GM12878 (cell line): ENCODE measurements around the gene HUS1B. TPM values are rescaled to one million over a fixed set of nuclear protein-coding genes. Genes with fewer than 3 reads are reported as not detected.
A peak's percentile ranks its signal among the peaks of the same experiment; 100 is the strongest.

Experiments
- POU2F2 ChIP-seq: IDR thresholded peaks from 3 replicates; pipeline ENCODE4 v1.6.1; 2011; ENCODE audit warnings: low read depth, mild to moderate bottlenecking, low read length, borderline replicate concordance
- ZNF622 ChIP-seq: fragments of 450-650 bp; IDR thresholded peaks from 2 replicates; pipeline ENCODE4 v1.6.1; 2017; ENCODE audit warnings: mild to moderate bottlenecking, inconsistent platforms
- polyA plus RNA-seq, 11 experiments: library from polyadenylated mRNA; depleted of rRNA in 4 of 11; unstranded in 6 of 11; stranded (reverse) in 5 of 11; fragments of >200 nt; fragmentation: Nextera tagmentation in 4 of 11; fragmentation: Illumina TruSeq in 1 of 11; extraction: Ambion mirVana in 4 of 11; extraction: Trizol in 1 of 11; gene quantifications; 1 replicate in 1 of 11; 2 replicates in 10 of 11; pipeline versions ENCODE4 v1.2.1 to v1.2.3, GENCODE V29; 2011 to 2016; ENCODE audit warnings: inconsistent platforms in 2 of 11, missing spikeins in 2 of 11, low read depth in 1 of 11
- total RNA-seq, 4 experiments: library from RNA; depleted of rRNA in 3 of 4; stranded (reverse); fragments of >200 nt in 3 of 4; fragmentation: Illumina TruSeq in 1 of 4; extraction: Trizol in 1 of 4; gene quantifications; 2 replicates each; pipeline versions ENCODE4 v1.2.1 to v1.2.3, GENCODE V29; 2013 to 2021
- TF ChIP-seq, protein P1 (sequence below): IDR thresholded peaks from 2 replicates; pipeline ENCODE4 v1.6.1; 2012; ENCODE audit warnings: low read depth, low read length, improper control_type of control experiment
- TF ChIP-seq, protein P2 (sequence below): IDR thresholded peaks from 2 replicates; pipeline ENCODE4 v1.6.1; 2011; ENCODE audit warnings: borderline replicate concordance, low read depth, mild to moderate bottlenecking, moderate library complexity, mixed read lengths, low read length; ENCODE audit not compliant: insufficient read depth; ENCODE audit errors: extremely low read length
- TF ChIP-seq, protein P3 (sequence below): fragments of 450-650 bp; IDR thresholded peaks from 2 replicates; pipeline ENCODE4 v1.6.1; 2018; ENCODE audit warnings: mild to moderate bottlenecking, low read depth, moderate library complexity; ENCODE audit not compliant: partially characterized antibody
- TF ChIP-seq, protein P4 (sequence below): fragments of 450-650 bp; IDR thresholded peaks from 2 replicates; pipeline ENCODE4 v1.6.1; 2017; ENCODE audit warnings: mild to moderate bottlenecking, moderate library complexity
- TF ChIP-seq, protein P5 (sequence below): fragments of 450-650 bp; IDR thresholded peaks from 2 replicates; pipeline ENCODE4 v1.6.1; 2017; ENCODE audit warnings: low read depth, mild to moderate bottlenecking, moderate library complexity

HUS1B gene
- total and polyA plus RNA-seq, 10 of the 15 experiments (the other 5 are each of a cell fraction or from before 2014, with no cell fraction given): 0.11 to 1.3 (median 0.68) TPM; not detected in 3

DNA sequence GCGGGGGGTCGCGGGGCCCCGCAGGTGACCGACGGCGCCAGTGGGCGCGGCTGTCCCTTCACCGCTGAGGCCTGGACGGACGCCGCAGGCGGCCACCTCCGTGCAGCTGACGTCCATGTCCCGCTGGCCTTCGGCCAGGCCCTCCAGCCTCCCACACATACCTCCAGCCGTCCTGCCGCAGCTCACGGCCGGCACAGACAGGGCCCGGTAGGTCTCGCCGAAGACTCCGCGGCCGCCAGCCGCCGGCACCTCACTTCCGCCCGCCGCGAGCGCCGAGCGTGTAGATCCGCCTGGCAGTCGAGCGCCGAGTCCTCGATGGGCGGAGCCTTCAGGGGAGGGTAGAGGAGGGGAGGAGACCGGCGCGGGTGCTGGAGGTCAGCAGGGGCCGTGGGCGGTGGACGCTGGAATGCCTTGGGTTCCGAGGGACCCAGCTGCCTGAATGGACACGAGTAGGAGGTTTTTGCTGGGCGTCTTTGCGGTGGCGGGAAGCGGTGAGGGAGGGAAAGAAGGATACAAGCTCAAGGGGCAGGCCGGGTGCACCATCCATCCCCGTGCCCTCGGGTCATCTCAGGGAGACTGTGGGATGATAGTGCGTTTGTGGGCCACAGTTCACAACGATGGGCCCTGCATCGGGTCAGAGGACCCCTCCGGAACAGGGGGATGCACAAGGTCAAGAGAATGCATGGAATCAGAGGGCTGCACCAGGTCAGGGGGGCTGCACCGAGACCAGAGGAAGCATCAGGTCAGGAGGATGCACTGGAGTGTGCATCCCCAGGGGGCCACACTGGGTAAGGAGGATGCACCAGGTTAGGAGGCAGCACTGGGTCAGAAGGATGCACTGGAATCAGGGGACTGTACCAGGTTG lies 36.2 kb upstream of the HUS1B start, which contains the start of gene EXOC2 (continued):
- TF ChIP-seq, protein P1, sequence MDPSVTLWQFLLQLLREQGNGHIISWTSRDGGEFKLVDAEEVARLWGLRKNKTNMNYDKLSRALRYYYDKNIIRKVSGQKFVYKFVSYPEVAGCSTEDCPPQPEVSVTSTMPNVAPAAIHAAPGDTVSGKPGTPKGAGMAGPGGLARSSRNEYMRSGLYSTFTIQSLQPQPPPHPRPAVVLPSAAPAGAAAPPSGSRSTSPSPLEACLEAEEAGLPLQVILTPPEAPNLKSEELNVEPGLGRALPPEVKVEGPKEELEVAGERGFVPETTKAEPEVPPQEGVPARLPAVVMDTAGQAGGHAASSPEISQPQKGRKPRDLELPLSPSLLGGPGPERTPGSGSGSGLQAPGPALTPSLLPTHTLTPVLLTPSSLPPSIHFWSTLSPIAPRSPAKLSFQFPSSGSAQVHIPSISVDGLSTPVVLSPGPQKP: peak; percentile 99
- TF ChIP-seq POU2F2 (peak; percentile 84; the same call in 2 of the 3 replicates), ZNF622 (no peak)
- TF ChIP-seq, protein P2, sequence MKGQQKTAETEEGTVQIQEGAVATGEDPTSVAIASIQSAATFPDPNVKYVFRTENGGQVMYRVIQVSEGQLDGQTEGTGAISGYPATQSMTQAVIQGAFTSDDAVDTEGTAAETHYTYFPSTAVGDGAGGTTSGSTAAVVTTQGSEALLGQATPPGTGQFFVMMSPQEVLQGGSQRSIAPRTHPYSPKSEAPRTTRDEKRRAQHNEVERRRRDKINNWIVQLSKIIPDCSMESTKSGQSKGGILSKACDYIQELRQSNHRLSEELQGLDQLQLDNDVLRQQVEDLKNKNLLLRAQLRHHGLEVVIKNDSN: no peak
- TF ChIP-seq, protein P3, sequence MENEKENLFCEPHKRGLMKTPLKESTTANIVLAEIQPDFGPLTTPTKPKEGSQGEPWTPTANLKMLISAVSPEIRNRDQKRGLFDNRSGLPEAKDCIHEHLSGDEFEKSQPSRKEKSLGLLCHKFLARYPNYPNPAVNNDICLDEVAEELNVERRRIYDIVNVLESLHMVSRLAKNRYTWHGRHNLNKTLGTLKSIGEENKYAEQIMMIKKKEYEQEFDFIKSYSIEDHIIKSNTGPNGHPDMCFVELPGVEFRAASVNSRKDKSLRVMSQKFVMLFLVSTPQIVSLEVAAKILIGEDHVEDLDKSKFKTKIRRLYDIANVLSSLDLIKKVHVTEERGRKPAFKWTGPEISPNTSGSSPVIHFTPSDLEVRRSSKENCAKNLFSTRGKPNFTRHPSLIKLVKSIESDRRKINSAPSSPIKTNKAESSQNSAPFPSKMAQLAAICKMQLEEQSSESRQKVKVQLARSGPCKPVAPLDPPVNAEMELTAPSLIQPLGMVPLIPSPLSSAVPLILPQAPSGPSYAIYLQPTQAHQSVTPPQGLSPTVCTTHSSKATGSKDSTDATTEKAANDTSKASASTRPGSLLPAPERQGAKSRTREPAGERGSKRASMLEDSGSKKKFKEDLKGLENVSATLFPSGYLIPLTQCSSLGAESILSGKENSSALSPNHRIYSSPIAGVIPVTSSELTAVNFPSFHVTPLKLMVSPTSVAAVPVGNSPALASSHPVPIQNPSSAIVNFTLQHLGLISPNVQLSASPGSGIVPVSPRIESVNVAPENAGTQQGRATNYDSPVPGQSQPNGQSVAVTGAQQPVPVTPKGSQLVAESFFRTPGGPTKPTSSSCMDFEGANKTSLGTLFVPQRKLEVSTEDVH: no peak
- TF ChIP-seq, protein P4, sequence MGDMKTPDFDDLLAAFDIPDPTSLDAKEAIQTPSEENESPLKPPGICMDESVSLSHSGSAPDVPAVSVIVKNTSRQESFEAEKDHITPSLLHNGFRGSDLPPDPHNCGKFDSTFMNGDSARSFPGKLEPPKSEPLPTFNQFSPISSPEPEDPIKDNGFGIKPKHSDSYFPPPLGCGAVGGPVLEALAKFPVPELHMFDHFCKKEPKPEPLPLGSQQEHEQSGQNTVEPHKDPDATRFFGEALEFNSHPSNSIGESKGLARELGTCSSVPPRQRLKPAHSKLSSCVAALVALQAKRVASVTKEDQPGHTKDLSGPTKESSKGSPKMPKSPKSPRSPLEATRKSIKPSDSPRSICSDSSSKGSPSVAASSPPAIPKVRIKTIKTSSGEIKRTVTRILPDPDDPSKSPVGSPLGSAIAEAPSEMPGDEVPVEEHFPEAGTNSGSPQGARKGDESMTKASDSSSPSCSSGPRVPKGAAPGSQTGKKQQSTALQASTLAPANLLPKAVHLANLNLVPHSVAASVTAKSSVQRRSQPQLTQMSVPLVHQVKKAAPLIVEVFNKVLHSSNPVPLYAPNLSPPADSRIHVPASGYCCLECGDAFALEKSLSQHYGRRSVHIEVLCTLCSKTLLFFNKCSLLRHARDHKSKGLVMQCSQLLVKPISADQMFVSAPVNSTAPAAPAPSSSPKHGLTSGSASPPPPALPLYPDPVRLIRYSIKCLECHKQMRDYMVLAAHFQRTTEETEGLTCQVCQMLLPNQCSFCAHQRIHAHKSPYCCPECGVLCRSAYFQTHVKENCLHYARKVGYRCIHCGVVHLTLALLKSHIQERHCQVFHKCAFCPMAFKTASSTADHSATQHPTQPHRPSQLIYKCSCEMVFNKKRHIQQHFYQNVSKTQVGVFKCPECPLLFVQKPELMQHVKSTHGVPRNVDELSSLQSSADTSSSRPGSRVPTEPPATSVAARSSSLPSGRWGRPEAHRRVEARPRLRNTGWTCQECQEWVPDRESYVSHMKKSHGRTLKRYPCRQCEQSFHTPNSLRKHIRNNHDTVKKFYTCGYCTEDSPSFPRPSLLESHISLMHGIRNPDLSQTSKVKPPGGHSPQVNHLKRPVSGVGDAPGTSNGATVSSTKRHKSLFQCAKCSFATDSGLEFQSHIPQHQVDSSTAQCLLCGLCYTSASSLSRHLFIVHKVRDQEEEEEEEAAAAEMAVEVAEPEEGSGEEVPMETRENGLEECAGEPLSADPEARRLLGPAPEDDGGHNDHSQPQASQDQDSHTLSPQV: no peak
- TF ChIP-seq, protein P5, sequence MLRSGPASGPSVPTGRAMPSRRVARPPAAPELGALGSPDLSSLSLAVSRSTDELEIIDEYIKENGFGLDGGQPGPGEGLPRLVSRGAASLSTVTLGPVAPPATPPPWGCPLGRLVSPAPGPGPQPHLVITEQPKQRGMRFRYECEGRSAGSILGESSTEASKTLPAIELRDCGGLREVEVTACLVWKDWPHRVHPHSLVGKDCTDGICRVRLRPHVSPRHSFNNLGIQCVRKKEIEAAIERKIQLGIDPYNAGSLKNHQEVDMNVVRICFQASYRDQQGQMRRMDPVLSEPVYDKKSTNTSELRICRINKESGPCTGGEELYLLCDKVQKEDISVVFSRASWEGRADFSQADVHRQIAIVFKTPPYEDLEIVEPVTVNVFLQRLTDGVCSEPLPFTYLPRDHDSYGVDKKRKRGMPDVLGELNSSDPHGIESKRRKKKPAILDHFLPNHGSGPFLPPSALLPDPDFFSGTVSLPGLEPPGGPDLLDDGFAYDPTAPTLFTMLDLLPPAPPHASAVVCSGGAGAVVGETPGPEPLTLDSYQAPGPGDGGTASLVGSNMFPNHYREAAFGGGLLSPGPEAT: no peak
